GM10266 (cell line): ENCODE results near the gene PDGFC.

Source experiments
- DNase-seq: peaks from one replicate; pipeline ENCODE4 v3.0.0; 2012; ENCODE audit errors: extremely low spot score
- TF ChIP-seq, protein P1 (sequence below): IDR thresholded peaks from 2 replicates; pipeline ENCODE4 v1.5.1; 2012; ENCODE audit warnings: mild to moderate bottlenecking, low read depth; ENCODE audit not compliant: control insufficient read depth, insufficient read depth; ENCODE audit errors: missing control alignments

Gene PDGFC

DNA sequence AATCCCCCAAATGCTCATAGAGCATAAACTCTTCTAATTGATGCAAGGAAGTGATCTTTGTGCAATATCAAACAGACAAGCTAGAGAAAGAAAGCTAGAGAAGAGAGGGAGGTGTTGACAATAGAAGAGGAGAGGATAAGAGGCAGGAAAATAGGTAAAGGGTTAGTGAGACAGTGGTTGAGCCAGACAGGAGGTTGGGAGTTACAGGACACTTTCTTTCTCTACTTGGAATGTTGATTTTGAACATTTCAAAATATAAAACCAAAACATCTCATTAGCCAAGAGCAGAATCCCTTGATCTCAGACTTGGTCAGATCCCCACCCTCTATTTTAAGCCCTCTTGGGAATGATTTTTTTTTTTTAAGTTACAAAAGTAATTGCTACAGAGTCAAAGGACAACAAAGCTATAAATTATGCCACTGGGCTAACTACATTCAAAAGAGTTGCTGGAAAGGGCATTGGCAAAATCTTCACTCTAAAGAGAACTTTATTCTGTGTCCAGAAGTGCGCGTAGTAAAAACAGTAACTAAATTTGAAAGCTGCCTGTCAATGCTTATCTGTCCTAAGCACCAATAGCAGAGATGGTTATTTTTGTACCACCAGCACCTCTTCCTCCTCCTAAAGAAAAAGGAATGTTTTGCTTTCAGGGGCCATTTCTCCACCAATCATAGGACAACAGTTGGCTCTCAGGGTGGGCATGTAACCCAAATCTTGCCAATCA is 133.8 kb downstream of the PDGFC start:
- no peak for DNase-seq
- TF ChIP-seq, protein P1, sequence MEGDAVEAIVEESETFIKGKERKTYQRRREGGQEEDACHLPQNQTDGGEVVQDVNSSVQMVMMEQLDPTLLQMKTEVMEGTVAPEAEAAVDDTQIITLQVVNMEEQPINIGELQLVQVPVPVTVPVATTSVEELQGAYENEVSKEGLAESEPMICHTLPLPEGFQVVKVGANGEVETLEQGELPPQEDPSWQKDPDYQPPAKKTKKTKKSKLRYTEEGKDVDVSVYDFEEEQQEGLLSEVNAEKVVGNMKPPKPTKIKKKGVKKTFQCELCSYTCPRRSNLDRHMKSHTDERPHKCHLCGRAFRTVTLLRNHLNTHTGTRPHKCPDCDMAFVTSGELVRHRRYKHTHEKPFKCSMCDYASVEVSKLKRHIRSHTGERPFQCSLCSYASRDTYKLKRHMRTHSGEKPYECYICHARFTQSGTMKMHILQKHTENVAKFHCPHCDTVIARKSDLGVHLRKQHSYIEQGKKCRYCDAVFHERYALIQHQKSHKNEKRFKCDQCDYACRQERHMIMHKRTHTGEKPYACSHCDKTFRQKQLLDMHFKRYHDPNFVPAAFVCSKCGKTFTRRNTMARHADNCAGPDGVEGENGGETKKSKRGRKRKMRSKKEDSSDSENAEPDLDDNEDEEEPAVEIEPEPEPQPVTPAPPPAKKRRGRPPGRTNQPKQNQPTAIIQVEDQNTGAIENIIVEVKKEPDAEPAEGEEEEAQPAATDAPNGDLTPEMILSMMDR, result no peak

DNA sequence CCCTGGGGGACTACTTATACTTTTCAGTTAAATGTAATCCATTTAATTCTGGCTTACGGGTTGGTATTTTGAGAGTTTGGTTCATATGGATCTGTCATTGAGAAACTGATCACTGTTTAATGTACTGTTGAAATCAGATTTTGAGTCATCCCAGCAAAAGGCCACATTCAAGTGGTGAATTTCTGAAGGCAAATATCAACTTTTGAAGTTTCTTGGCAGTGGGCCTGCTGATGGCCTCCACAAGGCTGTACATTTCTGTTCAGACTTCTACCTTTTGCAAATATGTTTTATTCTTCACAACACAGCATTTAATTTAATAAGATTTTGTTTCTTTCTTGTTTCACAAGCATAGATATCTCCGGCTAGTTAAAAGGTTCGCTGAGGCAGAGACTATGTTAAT is 138.7 kb downstream of the PDGFC start:
- DNase-seq, result no peak
- TF ChIP-seq, protein P1, result no peak

GRCh38 chr4:156830351-156830750 is 141.2 kb downstream of the PDGFC start:
- no peak for DNase-seq
- TF ChIP-seq, protein P1, result no peak

DNA sequence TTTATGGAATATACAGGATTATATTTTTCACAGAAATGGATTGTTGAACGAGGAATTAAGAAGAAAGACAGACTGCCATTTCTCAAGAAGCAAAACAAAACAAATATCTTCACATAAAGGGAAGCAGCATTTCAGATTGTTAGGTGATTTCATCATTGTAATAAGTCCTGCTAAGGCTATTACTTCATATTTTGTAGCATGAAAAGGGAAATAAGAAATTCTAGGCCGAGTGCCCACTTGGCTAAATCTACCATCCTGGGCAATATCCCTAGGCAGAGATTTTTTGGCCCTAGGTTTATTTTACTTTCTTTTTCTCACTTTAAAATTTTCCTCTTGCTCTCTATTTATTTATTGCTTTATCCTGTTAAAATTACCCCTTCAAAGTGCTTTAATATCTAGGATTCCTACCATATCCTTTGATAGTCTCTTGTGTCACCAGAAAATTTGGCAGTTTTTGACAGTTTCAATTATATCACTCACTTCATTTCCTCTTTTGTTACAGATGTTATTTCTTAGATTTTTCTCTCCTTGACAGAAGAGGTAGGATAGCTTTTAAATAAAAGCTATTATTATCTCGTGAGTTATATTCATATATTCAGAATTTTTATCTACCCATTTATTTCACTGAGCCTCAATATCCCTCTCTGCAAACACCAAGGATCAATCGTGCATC is 142.3 kb downstream of the PDGFC start:
- TF ChIP-seq, protein P1, result no peak
- DNase-seq, result no peak

DNA sequence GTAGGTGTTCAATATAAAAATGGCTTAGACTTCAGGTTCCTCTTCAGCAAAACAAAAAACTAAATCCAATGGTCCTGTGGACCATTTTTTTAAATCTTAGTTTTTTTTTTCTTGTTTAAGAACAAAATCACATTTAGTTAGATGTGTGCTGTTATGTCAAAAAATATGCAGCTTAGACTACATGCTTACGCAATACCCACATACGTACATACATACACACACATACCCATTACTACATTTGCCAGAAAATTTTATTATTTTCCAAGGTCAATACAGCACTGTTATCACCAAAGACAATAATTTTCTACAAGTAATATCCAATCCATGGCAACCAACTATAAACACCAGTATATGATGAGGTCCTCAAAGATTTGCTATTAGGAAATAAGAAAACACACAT is 144.1 kb downstream of the PDGFC start:
- DNase-seq, result no peak
- TF ChIP-seq, protein P1, result no peak

- TF ChIP-seq, protein P1, result no peak
- DNase-seq, result no peak
These were observed 146.5 kb downstream of the PDGFC start for GRCh38 chr4:156825074-156825473.

GRCh38 chr4:156824451-156825060 is 147.0 kb downstream of the PDGFC start:
- DNase-seq, result no peak
- TF ChIP-seq, protein P1, result no peak
